BJ (cell line): ENCODE measurements around the gene SPG11. TPM values are rescaled to one million over a fixed set of nuclear protein-coding genes. Genes with fewer than 3 reads are reported as not detected.
"Not testable (repeated sequence)": the region's sequence is repeated elsewhere in the genome, so short reads cannot be mapped to it uniquely, and the experiment has no call there.

Experiments
- CTCF ChIA-PET: fragments of 350-600 bp; formaldehyde crosslinking; extraction: SDS; loops from one replicate; lab custom pipeline; 2021; ENCODE audit warnings: antibody characterized with exemption, inconsistent platforms; lab: Yijun Ruan, JAX
- POLR2A ChIA-PET: fragments of 300-600 bp; sonication (Branson Sonifier 250); formaldehyde crosslinking; extraction: SDS; loops from one replicate; lab custom pipeline; 2021; ENCODE audit warnings: antibody characterized with exemption; lab: Charles Lee
- DNase-seq: peaks from one replicate; pipeline ENCODE4 v3.0.0-alpha.2; 2011; ENCODE audit warnings: low read depth
- H3K27me3 ChIP-seq: 2 replicates; pipeline ENCODE4 v1.6.0; 2011; ENCODE audit warnings: low read length; ENCODE audit not compliant: control insufficient read depth, insufficient read depth
- H3K36me3 ChIP-seq: 2 replicates; pipeline ENCODE4 v1.5.1; 2011; ENCODE audit warnings: low read length; ENCODE audit not compliant: control insufficient read depth, insufficient read depth
- H3K4me3 ChIP-seq: 2 replicates; pipeline ENCODE4 v1.5.1; 2011; ENCODE audit warnings: low read depth, mild to moderate bottlenecking, control low read depth, low read length
- polyA plus RNA-seq: library from polyadenylated mRNA; depleted of rRNA; stranded (reverse); fragments of >200 nt; gene quantifications from 2 replicates; pipeline ENCODE4 v1.2.3, GENCODE V29; 2011
- TF ChIP-seq, protein P1 (sequence below): IDR thresholded peaks from 2 replicates; pipeline ENCODE4 v1.5.1; 2011; ENCODE audit warnings: low read depth, mild to moderate bottlenecking, control low read depth, inconsistent platforms, low read length, moderate library complexity; ENCODE audit not compliant: insufficient read depth

The SPG11 gene
- polyA plus RNA-seq, 1 experiment = 60.6 TPM

DNA sequence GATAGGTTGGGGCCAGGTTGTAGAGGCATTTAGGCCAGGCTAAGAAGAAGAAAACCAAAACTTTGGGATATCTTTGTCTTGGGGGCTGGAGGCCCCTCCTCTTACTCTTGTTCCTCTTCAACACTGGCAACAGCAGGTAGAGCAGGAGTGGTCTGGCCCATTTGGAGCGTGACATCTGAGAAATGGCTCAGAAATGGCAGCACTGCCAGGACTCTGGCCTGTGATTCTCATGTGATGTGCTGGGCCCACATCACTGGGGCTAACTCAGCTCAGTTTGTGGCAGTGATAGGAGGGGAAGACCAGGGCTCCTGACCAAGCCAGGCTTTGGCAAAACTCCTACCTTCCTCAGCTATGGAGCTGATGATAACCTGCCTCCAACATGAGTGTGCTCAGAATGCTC, 29.2 kb upstream of the SPG11 start:
- CTCF ChIA-PET = interaction anchor here (1.0 to 1.3 kb wide), 2 partner anchors 29 to 44 kb away, joined by 3 to 4 read pairs; partner anchors contain the start of genes SPG11 and TRIM69
- POLR2A ChIA-PET = no interaction called here
- Histone ChIP-seq H3K27me3 (peaks cover 4% of the 10 kb centered on the region), H3K36me3 (no peaks in the 10 kb centered on the region), H3K4me3 (no peak overlapping the region)
- no peak for DNase-seq
- TF ChIP-seq, protein P1, sequence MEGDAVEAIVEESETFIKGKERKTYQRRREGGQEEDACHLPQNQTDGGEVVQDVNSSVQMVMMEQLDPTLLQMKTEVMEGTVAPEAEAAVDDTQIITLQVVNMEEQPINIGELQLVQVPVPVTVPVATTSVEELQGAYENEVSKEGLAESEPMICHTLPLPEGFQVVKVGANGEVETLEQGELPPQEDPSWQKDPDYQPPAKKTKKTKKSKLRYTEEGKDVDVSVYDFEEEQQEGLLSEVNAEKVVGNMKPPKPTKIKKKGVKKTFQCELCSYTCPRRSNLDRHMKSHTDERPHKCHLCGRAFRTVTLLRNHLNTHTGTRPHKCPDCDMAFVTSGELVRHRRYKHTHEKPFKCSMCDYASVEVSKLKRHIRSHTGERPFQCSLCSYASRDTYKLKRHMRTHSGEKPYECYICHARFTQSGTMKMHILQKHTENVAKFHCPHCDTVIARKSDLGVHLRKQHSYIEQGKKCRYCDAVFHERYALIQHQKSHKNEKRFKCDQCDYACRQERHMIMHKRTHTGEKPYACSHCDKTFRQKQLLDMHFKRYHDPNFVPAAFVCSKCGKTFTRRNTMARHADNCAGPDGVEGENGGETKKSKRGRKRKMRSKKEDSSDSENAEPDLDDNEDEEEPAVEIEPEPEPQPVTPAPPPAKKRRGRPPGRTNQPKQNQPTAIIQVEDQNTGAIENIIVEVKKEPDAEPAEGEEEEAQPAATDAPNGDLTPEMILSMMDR = no peak

DNA sequence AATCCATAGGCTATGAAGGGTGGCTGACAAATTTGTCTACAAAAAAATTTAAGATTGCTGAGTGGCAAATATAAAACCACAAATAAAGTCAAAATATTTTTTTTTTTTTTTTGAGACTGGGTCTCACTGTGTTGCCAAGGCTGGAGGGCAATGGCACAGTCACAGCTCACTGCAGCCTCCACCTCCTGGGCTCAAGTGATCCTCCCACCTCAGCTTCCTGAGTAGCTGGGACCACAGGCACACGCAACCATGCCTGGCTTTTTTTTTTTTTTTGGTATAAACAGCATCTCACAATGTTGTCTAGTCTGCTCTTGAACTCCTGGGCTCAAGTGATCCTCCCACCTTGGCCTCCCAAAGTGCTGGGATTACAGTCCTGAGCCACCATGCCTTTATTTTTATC, 26.8 kb upstream of the SPG11 start:
- H3K4me3 ChIP-seq, DNase-seq, H3K27me3 ChIP-seq, POLR2A ChIA-PET, H3K36me3 ChIP-seq: not testable (repeated sequence)
- CTCF ChIA-PET = interaction anchor here (1.3 kb wide), 1 partner anchor 20 kb away, joined by 3 read pairs; no protein-coding TSS in a partner anchor

DNA sequence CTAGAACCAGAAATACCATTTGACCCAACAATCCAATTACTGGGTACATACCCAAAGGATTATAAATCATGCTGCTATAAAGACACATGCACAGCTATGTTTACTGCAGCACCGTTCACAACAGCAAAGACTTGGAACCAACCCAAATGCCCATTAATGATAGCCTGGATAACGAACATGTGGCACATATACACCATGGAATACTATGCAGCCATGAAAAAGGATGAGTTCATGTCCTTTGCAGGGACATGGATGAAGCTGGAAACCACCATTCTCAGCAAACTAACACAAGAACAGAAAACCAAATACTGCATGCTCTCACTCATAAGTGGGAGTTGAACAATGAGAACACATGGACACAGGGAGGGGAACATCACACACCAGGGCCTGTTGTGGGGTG, 25.9 kb upstream of the SPG11 start:
- POLR2A ChIA-PET, H3K4me3 ChIP-seq, DNase-seq, H3K27me3 ChIP-seq, H3K36me3 ChIP-seq: not testable (repeated sequence)
- CTCF ChIA-PET = interaction anchor here (1.0 to 1.3 kb wide), 2 partner anchors 14 to 26 kb away, joined by 3 read pairs; partner anchors contain the start of gene SPG11

DNA sequence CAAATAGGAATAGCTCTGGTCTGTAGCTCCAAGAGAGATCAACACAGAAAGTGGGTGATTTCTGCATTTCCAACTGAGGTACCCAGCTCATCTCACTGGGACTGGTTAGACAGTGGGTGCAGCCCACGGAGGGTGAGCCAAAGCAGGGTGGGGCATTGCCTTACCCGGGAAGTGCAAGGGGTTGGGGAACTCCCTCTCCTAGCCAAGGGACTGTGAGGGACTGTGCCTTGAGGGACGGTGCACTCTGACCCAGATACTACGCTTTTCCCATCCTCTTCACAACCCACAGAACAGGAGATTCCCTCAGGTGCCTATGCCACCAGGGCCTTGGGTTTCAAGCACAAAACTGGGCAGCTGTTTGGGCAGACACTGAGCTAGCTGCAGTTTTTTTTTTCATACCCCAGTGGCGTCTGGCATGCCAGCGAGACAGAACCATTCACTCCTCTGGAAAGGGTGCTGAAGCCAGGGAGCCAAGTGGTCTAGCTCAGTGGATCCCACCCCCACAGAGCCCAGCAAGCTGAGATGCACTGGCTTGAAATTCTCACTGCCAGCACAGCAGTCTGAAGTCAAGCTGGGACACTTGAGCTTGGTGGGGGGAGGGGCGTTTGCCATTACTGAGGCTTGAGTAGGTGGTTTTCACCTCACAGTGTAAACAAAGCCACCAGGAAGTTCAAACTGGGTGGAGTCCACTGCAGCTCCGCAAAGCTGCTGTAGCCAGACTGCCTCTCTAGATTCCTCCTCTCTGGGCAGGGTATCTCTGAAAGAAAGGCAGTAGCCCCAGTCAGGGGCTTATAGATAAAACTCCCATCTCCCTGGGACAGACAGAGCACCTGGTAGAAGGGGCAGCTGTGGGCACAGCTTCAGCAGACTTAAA, 19.6 kb upstream of the SPG11 start:
- H3K4me3 ChIP-seq, H3K36me3 ChIP-seq, POLR2A ChIA-PET, DNase-seq: not testable (repeated sequence)
- CTCF ChIA-PET = interaction anchor here (1.4 to 3.0 kb wide), 4 partner anchors 13 to 28 kb away, joined by 3 to 13 read pairs (median 4); partner anchors contain the start of genes B2M, PATL2 and SPG11
- H3K27me3 ChIP-seq = peaks cover 12% of the 10 kb centered on the region

DNA sequence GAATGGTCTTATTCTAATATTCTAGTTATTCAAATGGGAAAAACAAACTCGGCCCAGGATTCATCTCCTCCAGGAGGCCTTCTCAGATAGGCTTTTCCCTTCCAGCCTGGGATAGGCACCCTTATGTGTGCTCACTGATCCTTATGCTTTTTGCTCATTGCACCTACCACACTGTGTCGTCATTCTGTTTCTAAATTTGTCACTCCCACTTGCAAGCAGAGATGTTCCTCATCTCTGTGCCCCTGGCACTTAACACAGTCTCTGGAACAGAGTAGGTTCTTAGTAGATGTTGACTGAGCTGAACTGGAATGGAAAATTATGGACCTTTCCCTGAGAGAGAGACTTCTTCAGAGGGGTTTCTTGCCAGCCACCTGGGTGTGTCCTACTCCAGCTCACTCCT, 18.7 kb upstream of the SPG11 start:
- DNase-seq = no peak
- ChIA-PET POLR2A (no interaction called here), CTCF (interaction anchor here (1.4 to 3.0 kb wide), 3 partner anchors 12 to 29 kb away, joined by 3 to 13 read pairs (median 4); partner anchors contain the start of genes B2M, PATL2 and SPG11)
- Histone ChIP-seq H3K27me3 (peaks cover 12% of the 10 kb centered on the region), H3K36me3 (no peaks in the 10 kb centered on the region), H3K4me3 (no peak overlapping the region)
- TF ChIP-seq, protein P1 = no peak

DNA sequence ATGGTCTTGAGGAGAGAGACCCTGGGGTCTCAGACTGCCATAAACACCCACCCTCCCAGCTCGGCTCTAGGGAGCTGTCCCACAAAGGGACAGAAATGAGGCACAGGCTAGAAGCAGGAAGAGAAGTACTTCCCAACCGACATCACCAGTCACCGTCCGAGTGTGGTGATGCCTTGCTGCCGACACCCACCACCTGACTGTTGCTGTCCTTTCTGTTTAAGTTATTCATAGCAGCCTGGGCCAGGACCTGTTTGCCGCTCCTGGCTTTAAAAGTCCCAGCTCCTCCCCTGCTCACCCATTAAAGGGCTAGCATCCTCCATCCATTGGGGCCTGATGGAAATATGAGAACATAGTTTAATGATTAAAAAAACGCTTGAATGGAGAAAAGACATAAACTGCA, 13.2 kb upstream of the SPG11 start:
- Histone ChIP-seq H3K4me3 (no peak overlapping the region), H3K27me3 (peaks cover 20% of the 10 kb centered on the region), H3K36me3 (no peaks in the 10 kb centered on the region)
- TF ChIP-seq, protein P1 = no peak
- no peak for DNase-seq
- CTCF ChIA-PET = interaction anchor here (0.9 kb wide), 1 partner anchor 13 kb away, joined by 4 read pairs; the partner anchor contains the start of gene SPG11
- POLR2A ChIA-PET = no interaction called here
